WTC11 (cell line): ENCODE data around the gene SPEM2. TPM values are rescaled to one million over a fixed set of nuclear protein-coding genes. Genes with fewer than 3 reads are reported as not detected.
A peak's percentile ranks its signal among the peaks of the same experiment; 100 is the strongest.

ENCODE experiments used
- ATF1 ChIP-seq: sonication (generic); formaldehyde crosslinking; IDR thresholded peaks from 2 replicates; pipeline ENCODE4 v1.8.1; 2023; ENCODE audit warnings: mild to moderate bottlenecking, moderate library complexity, missing genetic modification reagents
- FOXJ3 ChIP-seq: sonication (generic); formaldehyde crosslinking; IDR thresholded peaks from 2 replicates; pipeline ENCODE4 v1.9.0; 2021; ENCODE audit warnings: missing genetic modification reagents, mild to moderate bottlenecking, borderline replicate concordance
- FOXP1 ChIP-seq: sonication (generic); formaldehyde crosslinking; IDR thresholded peaks from 2 replicates; pipeline ENCODE4 v1.8.0; 2022; ENCODE audit warnings: missing genetic modification reagents, mild to moderate bottlenecking, moderate library complexity, borderline replicate concordance
- GABPB1 ChIP-seq: sonication (generic); formaldehyde crosslinking; IDR thresholded peaks from 2 replicates; pipeline ENCODE4 v1.8.1; 2023; ENCODE audit warnings: mild to moderate bottlenecking, missing genetic modification reagents
- GRHL2 ChIP-seq: fragments of 250-450 bp; sonication (Bioruptor Pico); IDR thresholded peaks from 2 replicates; pipeline ENCODE4 v1.8.0; 2022; ENCODE audit warnings: mild to moderate bottlenecking, moderate library complexity; ENCODE audit not compliant: insufficient replicate concordance, severe bottlenecking
- IRF2 ChIP-seq: sonication (generic); formaldehyde crosslinking; IDR thresholded peaks from 2 replicates; pipeline ENCODE4 v1.8.0; 2022; ENCODE audit warnings: low read depth, missing genetic modification reagents, borderline replicate concordance
- KAT7 ChIP-seq: sonication (generic); formaldehyde crosslinking; IDR thresholded peaks from 2 replicates; pipeline ENCODE4 v1.8.1; 2023; ENCODE audit warnings: missing genetic modification reagents, mild to moderate bottlenecking, borderline replicate concordance
- NFE2L1 ChIP-seq: sonication (generic); formaldehyde crosslinking; IDR thresholded peaks from 2 replicates; pipeline ENCODE4 v1.8.1; 2023; ENCODE audit warnings: missing genetic modification reagents
- NFYB ChIP-seq: sonication (generic); formaldehyde crosslinking; conservative IDR thresholded peaks from 2 replicates; pipeline ENCODE4 v1.8.0; 2022; ENCODE audit warnings: low read depth, missing genetic modification reagents
- NR1H2 ChIP-seq: sonication (generic); formaldehyde crosslinking; IDR thresholded peaks from 2 replicates; pipeline ENCODE4 v1.9.0; 2021; ENCODE audit warnings: mild to moderate bottlenecking, moderate library complexity, missing genetic modification reagents
- NR3C1 ChIP-seq: sonication (generic); formaldehyde crosslinking; conservative IDR thresholded peaks from 2 replicates; pipeline ENCODE4 v1.8.1; 2023; ENCODE audit warnings: low read depth, mild to moderate bottlenecking, missing genetic modification reagents
- OVOL2 ChIP-seq: fragments of 250-450 bp; sonication (Bioruptor Pico); IDR thresholded peaks from 2 replicates; pipeline ENCODE4 v1.9.0; 2021; ENCODE audit warnings: mild to moderate bottlenecking, borderline replicate concordance
- RELA ChIP-seq: sonication (generic); formaldehyde crosslinking; IDR thresholded peaks from 2 replicates; pipeline ENCODE4 v1.8.1; 2022; ENCODE audit warnings: missing genetic modification reagents, mild to moderate bottlenecking, borderline replicate concordance
- TCF7 ChIP-seq: sonication (generic); formaldehyde crosslinking; IDR thresholded peaks from 2 replicates; pipeline ENCODE4 v1.8.0; 2022; ENCODE audit warnings: mild to moderate bottlenecking, low read depth, missing genetic modification reagents, moderate library complexity
- ZMAT4 ChIP-seq: fragments of 250-450 bp; sonication (Bioruptor Pico); IDR thresholded peaks from 2 replicates; pipeline ENCODE4 v1.9.0; 2021; ENCODE audit warnings: mild to moderate bottlenecking
- ZNF232 ChIP-seq: sonication (generic); formaldehyde crosslinking; IDR thresholded peaks from 2 replicates; pipeline ENCODE4 v1.8.0; 2022; ENCODE audit warnings: mild to moderate bottlenecking, missing genetic modification reagents
- ZNF263 ChIP-seq: sonication (generic); formaldehyde crosslinking; IDR thresholded peaks from 2 replicates; pipeline ENCODE4 v1.8.1; 2022; ENCODE audit warnings: low read depth, mild to moderate bottlenecking, moderate library complexity, missing genetic modification reagents
- ZNF423 ChIP-seq: fragments of 250-450 bp; sonication (Bioruptor Pico); IDR thresholded peaks from 2 replicates; pipeline ENCODE4 v2.1.2; 2022; ENCODE audit warnings: mild to moderate bottlenecking, moderate library complexity
- ZNF512 ChIP-seq: sonication (generic); formaldehyde crosslinking; IDR thresholded peaks from 2 replicates; pipeline ENCODE4 v1.8.1; 2022; ENCODE audit warnings: missing genetic modification reagents, borderline replicate concordance
- total RNA-seq: library from RNA; stranded (reverse); gene quantifications from 3 replicates; pipeline ENCODE4 v1.2.3, GENCODE V29; 2021
- TF ChIP-seq, protein P1 (sequence below): sonication (generic); formaldehyde crosslinking; IDR thresholded peaks from 2 replicates; pipeline ENCODE4 v1.8.0; 2023; ENCODE audit warnings: mild to moderate bottlenecking, missing genetic modification reagents
- TF ChIP-seq, protein P2 (sequence below): fragments of 250-450 bp; sonication (Bioruptor Pico); IDR thresholded peaks from 2 replicates; pipeline ENCODE4 v1.9.0; 2021; ENCODE audit warnings: mild to moderate bottlenecking
- TF ChIP-seq, protein P3 (sequence below): fragments of 200-600 bp; IDR thresholded peaks from 2 replicates; pipeline ENCODE4 v1.8.0; 2022; ENCODE audit warnings: antibody characterized with exemption
- TF ChIP-seq, protein P4 (sequence below): sonication (generic); formaldehyde crosslinking; IDR thresholded peaks from 2 replicates; pipeline ENCODE4 v1.8.0; 2023; ENCODE audit warnings: missing genetic modification reagents, mild to moderate bottlenecking, borderline replicate concordance
- TF ChIP-seq, protein P5 (sequence below): sonication (generic); formaldehyde crosslinking; conservative IDR thresholded peaks from 2 replicates; pipeline ENCODE4 v1.8.1; 2022; ENCODE audit warnings: mild to moderate bottlenecking, missing genetic modification reagents

Gene SPEM2
- total RNA-seq, 1 experiment from 2014 or later, result 0.13 TPM

GRCh38 chr17:7403977-7404736 is 21.3 kb upstream of the SPEM2 start, which contains the start of gene TMEM256 (continued):
- TF ChIP-seq, protein P1, sequence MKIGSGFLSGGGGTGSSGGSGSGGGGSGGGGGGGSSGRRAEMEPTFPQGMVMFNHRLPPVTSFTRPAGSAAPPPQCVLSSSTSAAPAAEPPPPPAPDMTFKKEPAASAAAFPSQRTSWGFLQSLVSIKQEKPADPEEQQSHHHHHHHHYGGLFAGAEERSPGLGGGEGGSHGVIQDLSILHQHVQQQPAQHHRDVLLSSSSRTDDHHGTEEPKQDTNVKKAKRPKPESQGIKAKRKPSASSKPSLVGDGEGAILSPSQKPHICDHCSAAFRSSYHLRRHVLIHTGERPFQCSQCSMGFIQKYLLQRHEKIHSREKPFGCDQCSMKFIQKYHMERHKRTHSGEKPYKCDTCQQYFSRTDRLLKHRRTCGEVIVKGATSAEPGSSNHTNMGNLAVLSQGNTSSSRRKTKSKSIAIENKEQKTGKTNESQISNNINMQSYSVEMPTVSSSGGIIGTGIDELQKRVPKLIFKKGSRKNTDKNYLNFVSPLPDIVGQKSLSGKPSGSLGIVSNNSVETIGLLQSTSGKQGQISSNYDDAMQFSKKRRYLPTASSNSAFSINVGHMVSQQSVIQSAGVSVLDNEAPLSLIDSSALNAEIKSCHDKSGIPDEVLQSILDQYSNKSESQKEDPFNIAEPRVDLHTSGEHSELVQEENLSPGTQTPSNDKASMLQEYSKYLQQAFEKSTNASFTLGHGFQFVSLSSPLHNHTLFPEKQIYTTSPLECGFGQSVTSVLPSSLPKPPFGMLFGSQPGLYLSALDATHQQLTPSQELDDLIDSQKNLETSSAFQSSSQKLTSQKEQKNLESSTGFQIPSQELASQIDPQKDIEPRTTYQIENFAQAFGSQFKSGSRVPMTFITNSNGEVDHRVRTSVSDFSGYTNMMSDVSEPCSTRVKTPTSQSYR (CRISPR knock-in tag), result no peak
- TF ChIP-seq, protein P2, sequence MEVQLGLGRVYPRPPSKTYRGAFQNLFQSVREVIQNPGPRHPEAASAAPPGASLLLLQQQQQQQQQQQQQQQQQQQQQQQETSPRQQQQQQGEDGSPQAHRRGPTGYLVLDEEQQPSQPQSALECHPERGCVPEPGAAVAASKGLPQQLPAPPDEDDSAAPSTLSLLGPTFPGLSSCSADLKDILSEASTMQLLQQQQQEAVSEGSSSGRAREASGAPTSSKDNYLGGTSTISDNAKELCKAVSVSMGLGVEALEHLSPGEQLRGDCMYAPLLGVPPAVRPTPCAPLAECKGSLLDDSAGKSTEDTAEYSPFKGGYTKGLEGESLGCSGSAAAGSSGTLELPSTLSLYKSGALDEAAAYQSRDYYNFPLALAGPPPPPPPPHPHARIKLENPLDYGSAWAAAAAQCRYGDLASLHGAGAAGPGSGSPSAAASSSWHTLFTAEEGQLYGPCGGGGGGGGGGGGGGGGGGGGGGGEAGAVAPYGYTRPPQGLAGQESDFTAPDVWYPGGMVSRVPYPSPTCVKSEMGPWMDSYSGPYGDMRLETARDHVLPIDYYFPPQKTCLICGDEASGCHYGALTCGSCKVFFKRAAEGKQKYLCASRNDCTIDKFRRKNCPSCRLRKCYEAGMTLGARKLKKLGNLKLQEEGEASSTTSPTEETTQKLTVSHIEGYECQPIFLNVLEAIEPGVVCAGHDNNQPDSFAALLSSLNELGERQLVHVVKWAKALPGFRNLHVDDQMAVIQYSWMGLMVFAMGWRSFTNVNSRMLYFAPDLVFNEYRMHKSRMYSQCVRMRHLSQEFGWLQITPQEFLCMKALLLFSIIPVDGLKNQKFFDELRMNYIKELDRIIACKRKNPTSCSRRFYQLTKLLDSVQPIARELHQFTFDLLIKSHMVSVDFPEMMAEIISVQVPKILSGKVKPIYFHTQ (CRISPR knock-in tag), result no peak
- TF ChIP-seq, protein P3, sequence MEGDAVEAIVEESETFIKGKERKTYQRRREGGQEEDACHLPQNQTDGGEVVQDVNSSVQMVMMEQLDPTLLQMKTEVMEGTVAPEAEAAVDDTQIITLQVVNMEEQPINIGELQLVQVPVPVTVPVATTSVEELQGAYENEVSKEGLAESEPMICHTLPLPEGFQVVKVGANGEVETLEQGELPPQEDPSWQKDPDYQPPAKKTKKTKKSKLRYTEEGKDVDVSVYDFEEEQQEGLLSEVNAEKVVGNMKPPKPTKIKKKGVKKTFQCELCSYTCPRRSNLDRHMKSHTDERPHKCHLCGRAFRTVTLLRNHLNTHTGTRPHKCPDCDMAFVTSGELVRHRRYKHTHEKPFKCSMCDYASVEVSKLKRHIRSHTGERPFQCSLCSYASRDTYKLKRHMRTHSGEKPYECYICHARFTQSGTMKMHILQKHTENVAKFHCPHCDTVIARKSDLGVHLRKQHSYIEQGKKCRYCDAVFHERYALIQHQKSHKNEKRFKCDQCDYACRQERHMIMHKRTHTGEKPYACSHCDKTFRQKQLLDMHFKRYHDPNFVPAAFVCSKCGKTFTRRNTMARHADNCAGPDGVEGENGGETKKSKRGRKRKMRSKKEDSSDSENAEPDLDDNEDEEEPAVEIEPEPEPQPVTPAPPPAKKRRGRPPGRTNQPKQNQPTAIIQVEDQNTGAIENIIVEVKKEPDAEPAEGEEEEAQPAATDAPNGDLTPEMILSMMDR, result no peak
- TF ChIP-seq NFE2L1 (no peak), NR1H2 (no peak), ZNF423 (no peak), OVOL2 (CRISPR knock-in tag) (no peak), KAT7 (CRISPR knock-in tag) (no peak), FOXP1 (CRISPR knock-in tag) (peak; percentile 66; the same call in 1 of the 2 replicates), ZNF512 (CRISPR knock-in tag) (no peak), GABPB1 (CRISPR knock-in tag) (no peak), FOXJ3 (no peak), ZNF263 (CRISPR knock-in tag) (no peak), RELA (CRISPR knock-in tag) (no peak), ATF1 (no peak), GRHL2 (CRISPR knock-in tag) (no peak), IRF2 (CRISPR knock-in tag) (no peak), TCF7 (CRISPR knock-in tag) (no peak), NFYB (CRISPR knock-in tag) (peak; percentile 77), ZMAT4 (no peak), NR3C1 (CRISPR knock-in tag) (no peak), ZNF232 (CRISPR knock-in tag) (no peak)
- TF ChIP-seq, protein P4, sequence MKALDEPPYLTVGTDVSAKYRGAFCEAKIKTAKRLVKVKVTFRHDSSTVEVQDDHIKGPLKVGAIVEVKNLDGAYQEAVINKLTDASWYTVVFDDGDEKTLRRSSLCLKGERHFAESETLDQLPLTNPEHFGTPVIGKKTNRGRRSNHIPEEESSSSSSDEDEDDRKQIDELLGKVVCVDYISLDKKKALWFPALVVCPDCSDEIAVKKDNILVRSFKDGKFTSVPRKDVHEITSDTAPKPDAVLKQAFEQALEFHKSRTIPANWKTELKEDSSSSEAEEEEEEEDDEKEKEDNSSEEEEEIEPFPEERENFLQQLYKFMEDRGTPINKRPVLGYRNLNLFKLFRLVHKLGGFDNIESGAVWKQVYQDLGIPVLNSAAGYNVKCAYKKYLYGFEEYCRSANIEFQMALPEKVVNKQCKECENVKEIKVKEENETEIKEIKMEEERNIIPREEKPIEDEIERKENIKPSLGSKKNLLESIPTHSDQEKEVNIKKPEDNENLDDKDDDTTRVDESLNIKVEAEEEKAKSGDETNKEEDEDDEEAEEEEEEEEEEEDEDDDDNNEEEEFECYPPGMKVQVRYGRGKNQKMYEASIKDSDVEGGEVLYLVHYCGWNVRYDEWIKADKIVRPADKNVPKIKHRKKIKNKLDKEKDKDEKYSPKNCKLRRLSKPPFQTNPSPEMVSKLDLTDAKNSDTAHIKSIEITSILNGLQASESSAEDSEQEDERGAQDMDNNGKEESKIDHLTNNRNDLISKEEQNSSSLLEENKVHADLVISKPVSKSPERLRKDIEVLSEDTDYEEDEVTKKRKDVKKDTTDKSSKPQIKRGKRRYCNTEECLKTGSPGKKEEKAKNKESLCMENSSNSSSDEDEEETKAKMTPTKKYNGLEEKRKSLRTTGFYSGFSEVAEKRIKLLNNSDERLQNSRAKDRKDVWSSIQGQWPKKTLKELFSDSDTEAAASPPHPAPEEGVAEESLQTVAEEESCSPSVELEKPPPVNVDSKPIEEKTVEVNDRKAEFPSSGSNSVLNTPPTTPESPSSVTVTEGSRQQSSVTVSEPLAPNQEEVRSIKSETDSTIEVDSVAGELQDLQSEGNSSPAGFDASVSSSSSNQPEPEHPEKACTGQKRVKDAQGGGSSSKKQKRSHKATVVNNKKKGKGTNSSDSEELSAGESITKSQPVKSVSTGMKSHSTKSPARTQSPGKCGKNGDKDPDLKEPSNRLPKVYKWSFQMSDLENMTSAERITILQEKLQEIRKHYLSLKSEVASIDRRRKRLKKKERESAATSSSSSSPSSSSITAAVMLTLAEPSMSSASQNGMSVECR (CRISPR knock-in tag), result no peak
- TF ChIP-seq, protein P5, sequence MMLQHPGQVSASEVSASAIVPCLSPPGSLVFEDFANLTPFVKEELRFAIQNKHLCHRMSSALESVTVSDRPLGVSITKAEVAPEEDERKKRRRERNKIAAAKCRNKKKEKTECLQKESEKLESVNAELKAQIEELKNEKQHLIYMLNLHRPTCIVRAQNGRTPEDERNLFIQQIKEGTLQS (CRISPR knock-in tag), result no peak
